UCSD-AML1 (cell line): Measurements from ENCODE around the gene CRACDL.
A peak's percentile ranks its signal among the peaks of the same experiment; 100 is the strongest.

Experiments used
- DNase-seq: peaks from one replicate; lab custom pipeline; 2025; ENCODE audit not compliant: unreplicated experiment; lab: John Stamatoyannopoulos, UW

The CRACDL gene

DNA sequence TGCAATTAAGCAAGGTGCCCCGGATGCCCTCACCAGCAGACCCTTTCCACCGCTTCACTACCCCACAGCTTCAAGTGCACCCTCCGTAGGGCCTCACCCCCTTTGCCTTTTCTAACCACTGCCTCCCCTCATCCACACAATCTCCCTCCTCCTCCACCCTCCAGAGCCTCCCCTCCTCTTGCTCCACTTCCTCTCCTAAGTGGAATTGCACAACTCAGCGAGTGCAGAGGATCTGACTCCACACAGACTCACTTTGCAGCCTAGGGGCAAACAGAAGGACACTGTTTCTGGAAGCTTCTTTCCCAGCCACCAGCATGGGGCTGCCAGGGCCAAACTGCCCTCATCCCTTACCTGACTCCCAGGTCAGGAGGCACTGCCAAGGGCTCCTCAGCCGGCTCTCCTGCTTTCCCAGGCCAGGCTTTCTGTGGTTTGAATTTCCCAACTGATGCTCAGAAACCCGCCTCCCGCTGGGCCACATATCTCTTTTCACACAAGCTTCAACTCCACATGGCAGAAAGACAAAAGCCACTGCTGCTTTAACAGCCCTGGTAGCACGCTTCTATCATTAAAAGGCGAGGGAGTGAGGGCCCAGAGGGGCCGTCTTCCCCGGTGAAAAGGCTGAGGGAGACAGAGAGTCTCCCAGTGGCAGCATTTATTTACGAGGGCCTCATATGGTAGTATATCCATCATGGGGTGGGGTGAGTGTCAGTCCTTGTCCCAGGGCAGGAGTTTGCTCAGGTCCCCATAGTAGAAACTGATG is 130.4 kb downstream of the CRACDL start:
- peak; percentile 41 for DNase-seq

DNA sequence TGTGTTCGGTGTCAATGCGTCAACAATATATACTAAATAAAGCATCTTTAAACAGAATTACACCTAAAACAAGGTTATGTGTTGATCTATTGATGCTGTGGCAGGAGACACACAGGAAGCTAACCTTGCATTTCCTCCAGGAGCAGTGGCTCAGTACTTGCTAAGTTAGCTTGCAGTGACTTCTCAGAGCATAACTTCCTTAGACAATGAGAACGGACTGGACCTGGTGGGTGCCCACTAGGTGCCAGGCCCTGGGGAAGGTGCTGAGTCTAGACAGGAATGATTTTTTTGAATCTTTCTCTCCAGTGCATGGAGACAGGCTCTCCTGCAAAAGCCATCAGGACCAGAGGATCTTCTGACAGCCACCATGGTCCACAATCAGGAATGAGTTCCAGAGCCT is 131.3 kb downstream of the CRACDL start:
- DNase-seq, result no peak

DNA sequence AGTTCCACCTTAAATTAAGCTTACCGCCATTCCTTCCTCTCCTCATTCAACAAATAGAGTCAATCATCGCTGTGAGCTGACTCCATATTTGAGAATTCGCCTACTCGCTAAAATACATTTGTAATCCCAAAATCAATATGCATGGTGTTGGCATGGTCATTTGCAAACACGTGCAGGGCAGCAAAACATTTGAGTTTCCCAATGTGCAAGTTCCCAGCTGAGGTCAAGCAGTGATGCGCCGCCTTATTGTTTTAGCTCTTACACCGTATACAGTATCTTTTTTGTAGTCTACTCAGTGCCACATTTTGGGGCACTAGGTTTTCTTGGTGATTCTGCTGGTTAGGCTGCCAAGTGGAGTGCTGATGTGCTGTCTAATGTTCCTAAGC is 131.8 kb downstream of the CRACDL start:
- no peak for DNase-seq

DNA sequence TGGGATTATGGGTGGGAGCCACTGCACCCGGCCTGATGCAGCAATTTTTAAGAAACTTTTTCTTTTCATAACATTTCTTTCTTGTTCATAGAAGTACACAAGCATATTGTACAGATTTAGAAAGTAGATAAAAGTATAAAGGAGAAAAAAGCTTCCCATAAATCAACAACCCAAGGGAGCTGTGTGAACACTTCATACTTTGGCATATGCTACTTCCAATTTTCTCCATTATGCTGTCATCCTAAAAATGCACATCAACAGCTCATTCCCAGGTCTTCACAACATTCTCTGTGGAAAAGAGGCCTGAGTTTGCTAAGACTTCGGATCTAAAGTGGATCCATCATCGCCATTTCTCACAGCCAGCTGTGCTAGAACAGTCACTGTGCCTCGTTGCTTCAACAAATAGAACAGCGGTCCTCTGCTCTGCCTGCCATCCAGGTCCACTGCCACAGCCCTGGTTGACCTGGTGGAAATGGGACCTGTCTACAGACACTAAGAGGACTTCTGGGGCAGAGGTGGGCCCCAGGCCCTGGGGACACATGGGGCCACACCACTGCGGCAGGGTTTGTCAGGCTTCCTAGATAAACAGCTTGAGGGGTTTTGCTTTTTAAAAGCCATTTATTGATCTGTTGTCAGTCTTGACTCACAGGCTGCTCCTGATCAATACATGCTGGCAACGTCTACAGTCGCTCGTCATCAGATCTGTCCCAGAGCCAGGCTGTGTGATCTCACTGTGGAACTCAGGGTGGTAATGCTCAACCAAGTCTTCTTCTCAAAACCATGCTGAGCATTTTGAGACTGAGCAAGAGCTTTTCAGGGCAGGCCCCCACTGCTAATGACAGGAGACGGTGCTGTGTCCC is 132.4 kb downstream of the CRACDL start:
- no peak for DNase-seq

DNA sequence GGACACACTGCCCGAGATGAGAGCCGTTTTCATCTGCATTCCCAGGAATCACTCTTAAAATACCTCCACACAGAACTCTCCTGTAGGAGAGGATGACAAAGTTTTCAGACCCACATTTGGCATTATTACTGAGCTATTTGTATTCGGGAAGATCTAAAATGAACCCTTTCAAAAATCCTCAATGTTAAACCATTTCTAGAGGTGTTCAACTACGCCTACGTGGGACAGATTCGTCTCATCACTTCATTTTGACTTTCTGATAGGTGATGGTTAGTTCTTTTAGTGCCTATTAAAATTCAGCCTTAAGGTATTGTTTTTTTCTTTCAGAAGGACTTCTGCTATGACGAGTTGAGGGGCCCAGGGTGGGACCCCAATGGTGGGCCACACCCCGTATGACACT is 133.7 kb downstream of the CRACDL start:
- no peak for DNase-seq

DNA sequence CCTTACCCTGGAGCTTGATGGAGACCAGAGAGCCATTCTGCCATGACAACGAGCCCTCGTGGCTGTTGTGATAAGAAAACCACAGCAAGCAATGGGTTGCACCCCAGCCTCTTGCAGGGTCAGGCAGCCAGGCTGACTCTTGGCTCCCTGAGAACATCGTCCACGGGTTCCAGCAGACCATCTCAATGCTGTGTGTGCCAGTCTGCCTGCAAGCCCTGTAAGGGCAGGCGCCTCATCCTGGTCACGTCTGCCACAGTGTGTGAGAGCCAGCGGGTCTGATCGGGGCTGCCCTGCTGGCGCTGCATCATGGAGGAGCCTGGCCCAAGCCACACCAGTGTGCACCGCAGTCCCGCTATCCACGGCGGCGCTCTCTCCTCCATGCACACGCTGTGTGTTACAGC is 134.1 kb downstream of the CRACDL start:
- no peak for DNase-seq

DNA sequence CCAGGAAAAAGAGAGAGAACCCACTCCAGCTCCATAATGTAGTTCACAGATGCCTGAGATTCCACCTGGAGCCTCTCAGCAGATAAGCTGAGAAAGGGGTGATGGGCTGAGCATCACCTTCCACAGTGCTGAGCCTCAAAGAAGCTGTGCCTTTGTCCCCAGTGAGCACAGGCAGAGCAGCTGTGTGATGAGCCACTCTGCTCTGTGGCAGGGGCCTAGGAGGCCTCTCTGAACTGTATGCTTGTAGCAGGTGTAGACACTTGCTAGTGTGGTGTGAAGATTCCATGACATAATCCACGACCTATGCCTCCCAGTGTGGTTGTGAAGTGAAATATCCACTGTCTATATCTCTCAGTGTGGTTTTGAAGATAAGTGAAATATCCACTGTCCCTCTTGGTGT is 134.7 kb downstream of the CRACDL start:
- no peak for DNase-seq

DNA sequence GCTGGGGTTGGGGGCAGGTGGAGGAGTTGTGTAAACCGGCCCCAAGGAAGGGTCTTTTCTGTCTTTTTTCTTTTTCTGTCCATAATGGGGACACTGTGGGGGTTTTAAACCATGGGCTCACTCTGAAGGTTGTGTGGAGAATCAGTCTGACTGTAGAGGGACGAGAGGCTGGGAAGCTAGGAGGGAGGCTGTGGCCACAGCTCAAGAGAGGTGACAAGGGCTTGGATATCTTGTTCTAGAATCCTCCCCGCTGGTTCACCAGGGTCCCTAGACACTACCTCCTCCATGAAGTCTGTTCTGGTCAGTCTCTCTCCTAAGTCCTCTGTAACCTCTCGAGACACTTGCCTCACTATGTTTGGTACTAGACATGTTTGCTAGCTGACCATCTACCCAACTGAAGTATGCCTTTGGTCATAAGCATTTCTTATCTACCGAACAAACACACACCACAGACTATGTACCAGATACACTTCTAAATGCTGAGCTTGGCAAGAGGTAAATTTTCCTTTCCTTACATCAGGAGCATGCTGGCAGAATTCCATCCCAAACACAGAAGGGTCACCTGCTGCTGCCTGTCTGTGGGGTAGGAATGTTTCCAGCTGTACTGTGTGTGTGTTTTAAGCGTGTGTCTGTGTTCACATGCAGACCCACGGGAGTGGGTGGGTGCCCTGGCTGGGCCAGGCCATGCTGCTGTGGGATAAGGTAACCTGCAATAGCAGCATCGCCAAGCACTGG is 135.5 kb downstream of the CRACDL start:
- DNase-seq, result no peak

DNA sequence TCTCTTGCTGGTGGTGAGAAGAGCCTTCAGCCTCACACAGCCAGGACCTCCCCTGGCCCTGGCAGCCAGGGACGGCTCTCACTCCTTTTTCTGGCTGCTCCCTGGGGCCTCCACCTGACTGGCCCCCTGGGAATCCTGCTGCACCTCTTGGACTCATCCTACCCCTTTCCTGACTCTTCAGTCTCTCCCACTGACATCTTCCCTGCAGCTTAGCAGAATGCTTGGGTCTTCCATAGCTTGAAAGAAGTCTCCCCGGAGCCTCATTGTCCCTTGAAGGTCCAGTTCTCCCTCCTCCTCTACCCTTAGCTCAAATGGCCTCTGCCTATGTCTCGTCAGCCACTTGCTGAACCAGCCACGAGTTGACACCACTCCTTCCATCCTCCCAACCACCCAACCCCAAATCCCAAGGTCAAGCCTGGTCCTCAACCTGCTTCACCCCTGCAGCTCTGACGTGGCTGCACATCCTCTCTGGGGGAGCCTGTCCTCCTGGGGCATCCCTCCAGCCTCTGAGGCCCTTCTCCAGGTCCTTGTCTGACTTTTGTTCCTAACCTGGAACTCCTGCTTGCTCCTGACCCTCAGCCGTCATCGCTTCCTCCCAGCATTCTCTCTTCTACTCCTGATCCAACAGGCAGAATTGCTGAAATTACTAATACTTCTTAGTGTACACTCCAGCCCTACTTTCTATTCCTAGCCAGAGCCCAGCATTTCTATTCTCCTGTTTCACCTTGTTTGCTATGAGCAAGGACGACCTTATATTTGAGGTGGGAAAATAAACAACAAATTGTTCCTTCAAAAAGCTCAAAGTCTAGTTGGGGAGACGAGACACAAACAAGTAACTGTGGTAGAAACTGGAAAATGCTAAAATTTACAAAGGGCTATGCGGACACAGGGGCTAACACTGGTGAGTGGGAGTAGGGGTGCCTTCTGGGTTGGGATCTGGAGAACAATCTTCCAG is 136.4 kb downstream of the CRACDL start:
- no peak for DNase-seq

DNA sequence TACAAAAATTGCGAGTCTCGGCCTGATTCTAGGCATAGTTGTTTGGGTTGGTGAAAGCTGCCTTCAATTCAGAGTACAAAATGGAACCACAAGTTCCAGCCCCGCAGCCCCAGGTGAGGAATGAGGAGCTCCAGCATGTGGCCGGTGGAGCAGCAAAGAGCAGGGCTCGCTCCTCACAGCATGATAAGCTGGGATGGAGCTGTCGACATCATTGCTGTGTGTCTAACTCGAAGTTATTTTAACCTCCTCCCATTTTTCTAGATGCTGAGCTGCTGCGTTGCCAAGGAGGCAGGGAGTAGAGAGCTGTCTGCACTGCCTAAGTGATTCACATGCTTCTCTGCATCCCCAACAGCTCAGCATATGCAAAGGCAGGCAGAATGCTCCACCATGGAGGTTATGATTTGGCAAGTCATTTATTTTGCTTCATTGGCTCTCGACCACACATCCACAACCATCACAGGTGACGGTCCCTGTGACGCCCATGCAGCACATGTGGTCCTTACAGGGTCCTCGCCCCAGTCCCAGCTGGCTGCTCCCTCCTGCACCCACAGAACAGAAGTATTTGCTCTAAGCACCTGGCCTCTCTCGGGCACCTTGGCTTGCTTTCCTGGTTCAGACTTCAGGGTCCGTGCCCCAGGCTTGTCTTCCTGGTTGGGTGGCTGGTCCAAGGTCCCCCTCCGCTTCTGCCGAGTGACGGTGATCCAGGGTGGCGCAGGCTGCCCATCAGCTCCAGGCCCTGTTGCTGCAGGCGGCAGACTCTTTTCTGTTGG is 139.1 kb downstream of the CRACDL start:
- no peak for DNase-seq

DNA sequence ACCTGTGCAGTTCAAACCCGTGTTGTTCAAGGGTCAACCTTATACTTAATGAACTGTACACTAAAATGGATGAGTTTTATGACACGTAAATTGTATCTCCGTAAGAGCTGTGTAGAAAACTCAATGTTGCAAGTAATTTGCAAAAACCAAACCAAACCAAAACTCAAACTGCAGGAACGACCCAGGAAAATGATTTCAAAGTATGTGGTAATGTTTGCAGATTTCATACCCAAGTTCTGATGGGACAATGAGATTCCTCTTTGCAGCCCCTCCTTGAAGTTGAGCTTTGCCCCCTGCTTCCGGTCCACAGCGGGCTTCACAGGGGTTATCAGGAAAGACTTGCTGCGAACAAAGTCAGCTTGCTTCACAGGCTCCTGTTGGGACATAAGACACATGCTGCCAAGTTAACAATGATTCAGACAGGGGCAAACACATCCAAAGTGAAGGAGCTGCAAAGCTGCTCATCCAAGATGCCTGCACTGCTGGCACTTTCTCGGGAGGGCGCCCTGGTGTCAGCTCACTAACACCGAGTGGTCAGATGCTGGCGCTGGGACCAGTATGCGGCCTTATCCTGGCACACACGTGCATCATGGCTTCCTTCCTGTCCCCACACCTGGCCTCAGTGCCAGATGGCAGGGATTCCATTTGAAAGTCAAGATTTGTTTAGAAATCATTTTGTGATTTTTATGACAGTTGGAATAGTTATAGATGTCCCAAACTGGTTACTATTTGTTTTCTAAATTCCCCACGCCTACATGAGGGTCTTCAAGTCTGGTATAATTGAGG is 139.9 kb downstream of the CRACDL start:
- DNase-seq, result no peak

DNA sequence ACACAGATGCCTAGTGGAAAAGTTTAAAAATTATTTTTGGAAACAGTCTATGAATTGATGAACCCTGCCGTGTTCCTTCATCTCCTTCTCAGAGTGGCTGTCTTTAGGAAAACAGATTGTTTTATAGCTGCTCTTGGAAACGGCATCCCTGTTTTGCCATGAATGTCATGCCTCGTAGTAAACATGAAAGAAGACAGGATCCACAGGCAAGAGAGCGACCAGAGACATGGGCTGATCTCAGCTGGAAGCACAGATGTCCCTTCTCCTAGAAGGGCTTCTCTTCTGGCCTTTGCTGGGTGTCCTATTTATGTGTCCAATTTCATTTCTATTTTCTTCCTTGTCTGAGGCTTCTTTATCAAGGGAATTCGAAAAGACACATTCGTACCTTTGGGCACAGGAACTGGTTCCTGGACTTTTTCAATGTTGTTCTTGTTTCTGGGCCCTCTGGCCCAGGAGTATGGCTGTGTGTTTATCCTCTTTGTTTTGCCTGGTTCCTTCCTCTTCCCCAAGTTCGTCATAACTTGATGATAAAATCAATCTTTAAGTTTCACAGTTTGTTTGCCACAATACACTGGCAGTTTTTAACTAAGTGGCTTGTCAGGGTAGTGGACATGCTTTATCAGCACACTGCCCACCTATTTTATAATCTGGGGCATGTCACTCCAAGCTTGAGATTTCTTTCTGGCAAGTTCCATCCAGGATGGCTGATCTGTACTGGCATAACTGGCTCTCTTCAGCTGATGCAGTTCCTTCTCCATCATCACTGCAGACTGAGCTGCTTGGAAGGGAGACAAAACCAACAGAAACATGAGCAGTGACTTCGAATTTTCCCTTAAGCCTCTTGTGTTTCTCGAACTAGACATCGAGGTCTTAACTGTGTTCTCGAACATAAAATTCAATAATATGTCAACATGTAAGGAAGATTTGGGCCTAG is 141.9 kb downstream of the CRACDL start:
- no peak for DNase-seq

DNA sequence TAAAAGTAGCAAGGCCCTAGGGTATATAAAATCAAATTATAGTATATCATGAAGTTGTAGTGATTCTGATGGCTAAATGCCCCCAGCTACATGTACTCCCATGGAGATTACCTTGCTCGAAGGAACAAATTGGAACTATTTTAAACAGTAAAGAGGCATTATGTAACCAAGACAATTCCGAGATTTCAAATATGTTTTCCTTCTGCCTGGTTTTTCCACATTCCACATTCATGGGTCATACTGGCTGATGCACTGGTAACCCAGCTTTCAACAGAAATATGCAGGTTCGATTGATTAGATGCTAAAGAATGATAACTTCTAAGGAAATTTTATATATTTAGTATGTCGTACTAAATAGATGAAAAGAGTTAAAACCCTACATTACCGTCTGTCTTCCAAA is 142.8 kb downstream of the CRACDL start:
- DNase-seq, result no peak

DNA sequence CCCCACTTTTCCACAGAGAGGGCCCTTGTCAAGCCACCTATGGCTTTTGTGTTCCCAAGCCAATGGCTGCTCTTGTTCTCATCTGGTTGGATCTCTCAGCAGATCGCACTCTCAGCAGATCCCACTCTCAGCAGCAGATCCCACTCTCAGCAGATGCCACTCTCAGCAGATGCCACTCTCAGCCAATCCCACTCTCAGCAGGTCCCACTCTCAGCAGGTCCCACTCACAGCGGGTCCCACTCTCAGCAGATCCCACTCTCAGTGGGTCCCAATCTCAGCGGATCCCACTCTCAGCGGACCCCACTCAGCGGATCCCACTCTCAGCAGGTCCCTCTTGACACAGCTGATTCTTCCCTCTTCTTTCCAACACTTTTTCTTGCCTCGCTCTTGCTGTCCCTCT is 145.8 kb downstream of the CRACDL start:
- DNase-seq, result no peak

DNA sequence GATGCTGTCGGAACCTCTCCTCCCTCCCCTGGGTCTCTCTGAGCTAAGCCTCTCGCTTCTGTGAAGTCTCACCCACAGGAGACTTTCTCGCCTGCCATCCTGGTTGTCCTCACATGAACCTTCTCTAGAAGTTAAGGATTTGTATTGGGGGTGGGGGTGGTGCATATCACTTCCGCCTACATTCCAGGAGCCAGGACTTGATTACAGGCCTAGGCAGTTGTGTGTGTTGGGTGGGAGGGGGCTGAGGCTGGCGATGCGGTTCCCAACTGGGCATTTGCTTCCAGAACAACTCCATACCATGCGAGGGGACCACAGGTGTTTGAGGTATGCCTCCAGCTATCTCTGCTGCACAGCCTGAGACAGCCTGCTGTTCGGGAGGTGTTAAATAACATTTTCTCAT is 148.3 kb downstream of the CRACDL start:
- no peak for DNase-seq

DNA sequence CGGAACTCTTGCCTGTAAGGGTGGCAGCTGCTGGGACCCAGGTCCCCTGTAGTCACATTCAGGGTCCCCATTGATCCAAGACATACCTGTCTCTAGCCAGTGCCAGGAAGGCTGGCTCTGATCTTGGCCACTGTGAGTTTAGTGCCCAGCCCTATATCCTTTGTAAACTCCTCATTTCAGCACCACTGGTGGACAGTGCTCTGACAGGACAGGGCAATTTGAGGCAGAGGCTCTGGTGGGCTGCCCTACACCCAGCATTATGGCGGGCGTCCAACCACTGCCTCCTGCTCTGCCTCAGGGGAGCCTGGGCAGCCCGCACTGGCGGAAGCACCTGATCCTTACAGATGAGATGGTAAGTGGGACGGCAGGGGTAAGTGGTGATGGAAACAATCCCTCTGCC is 149.8 kb downstream of the CRACDL start:
- no peak for DNase-seq

DNA sequence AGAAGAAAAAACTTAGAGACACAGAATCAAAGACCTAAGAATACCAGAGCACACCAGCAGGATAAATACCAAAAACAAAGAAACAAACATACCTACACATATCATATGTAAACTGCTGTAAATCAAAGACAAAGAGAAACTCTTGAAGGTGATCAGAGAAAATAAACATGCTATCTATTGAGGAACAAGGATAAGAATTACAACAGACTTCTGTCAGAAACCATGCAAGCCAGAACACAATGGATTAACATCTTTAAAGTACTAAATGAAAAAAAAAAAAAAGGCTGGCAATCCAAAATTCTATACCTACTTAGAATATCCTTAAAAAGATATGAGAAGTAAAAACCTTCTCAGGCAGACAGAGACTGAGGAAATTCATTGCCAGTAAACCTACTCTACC is 153.5 kb downstream of the CRACDL start:
- no peak for DNase-seq

DNA sequence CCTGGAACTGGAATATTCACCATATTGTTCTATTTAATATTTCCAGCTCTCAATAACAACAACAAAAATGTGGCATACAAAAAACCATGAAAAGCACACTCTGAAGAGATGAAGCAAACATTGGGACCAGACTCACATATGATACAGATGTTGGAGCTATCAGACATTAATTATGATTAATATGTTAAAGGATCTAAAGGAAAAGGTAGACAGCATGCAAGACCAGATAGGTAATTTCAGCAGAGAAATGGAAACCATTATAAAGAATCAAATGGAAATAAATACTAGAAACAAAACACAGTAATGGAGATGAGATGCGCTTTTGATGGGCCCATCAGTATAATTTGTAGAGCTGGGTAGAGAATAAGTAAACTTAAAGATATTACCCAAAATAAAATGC is 154.2 kb downstream of the CRACDL start:
- no peak for DNase-seq
